ENCODE data around the gene SLC25A33.

GRCh38 chr1:9607352-9607751 lies 68.1 kb downstream of the SLC25A33 start:
- TF ChIP-seq CTCF (IDR thresholded peaks at IDR 0.05) (no peak), EZH2 (IDR thresholded peaks at IDR 0.05) (no peak), EZH2phosphoT487 (IDR thresholded peaks at IDR 0.05) (no peak)

Measured in neural progenitor cell (in vitro differentiated cells).